ENCODE measurements around the gene SPATA2. TPM values are rescaled to one million over a fixed set of nuclear protein-coding genes. Genes with fewer than 3 reads are reported as not detected.

The SPATA2 gene
- total RNA-seq, 1 donor from 2014 or later = 4.7 TPM

GRCh38 chr20:49894073-49894470 lies 21.3 kb downstream of the SPATA2 start:
- no peak for DNase-seq (ENCODE audit: extremely low spot score in 2 of 2)
- Histone ChIP-seq H3K4me3 (no peak overlapping the region), H3K4me1 (no peaks in the 10 kb centered on the region), H3K27ac (no peak overlapping the region), H3K36me3 (no peaks in the 10 kb centered on the region), H3K9me3 (no peaks in the 10 kb centered on the region), H3K27me3 (no peaks in the 10 kb centered on the region)
- no peak for TF ChIP-seq CTCF (IDR thresholded peaks at IDR 0.05)
- no peak for TF ChIP-seq POLR2A (IDR thresholded peaks at IDR 0.05)
- no peak for TF ChIP-seq POLR2AphosphoS5 (IDR thresholded peaks at IDR 0.05; ENCODE audit: insufficient read depth in 1 of 2, low read depth in 1 of 2)
- intact Hi-C loops (cut with DNase I) = no loop called here

- DNase-seq (ENCODE audit: extremely low spot score in 2 of 2) = no peak
- TF ChIP-seq CTCF (IDR thresholded peaks at IDR 0.05) (no peak), POLR2A (IDR thresholded peaks at IDR 0.05) (no peak), POLR2AphosphoS5 (IDR thresholded peaks at IDR 0.05; ENCODE audit: insufficient read depth in 1 of 2, low read depth in 1 of 2) (no peak)
- intact Hi-C loops (cut with DNase I) = no loop called here
- Histone ChIP-seq H3K4me1 (peaks cover 1% of the 10 kb centered on the region), H3K27ac (no peak overlapping the region), H3K4me3 (no peak overlapping the region), H3K36me3 (no peaks in the 10 kb centered on the region), H3K9me3 (no peaks in the 10 kb centered on the region), H3K27me3 (no peaks in the 10 kb centered on the region)
Measured at GRCh38 chr20:49893242-49894072, 21.9 kb downstream of the SPATA2 start.

GRCh38 chr20:49892817-49893216 lies 22.5 kb downstream of the SPATA2 start:
- intact Hi-C loops (cut with DNase I) = no loop called here
- H3K27ac ChIP-seq = no peak overlapping the region
- H3K4me3 ChIP-seq = no peak overlapping the region
- no peak for DNase-seq (ENCODE audit: extremely low spot score in 2 of 2)
- H3K9me3 ChIP-seq = no peaks in the 10 kb centered on the region
- H3K27me3 ChIP-seq = no peaks in the 10 kb centered on the region
- no peak for TF ChIP-seq CTCF (IDR thresholded peaks at IDR 0.05)
- TF ChIP-seq POLR2A (IDR thresholded peaks at IDR 0.05) = no peak
- TF ChIP-seq POLR2AphosphoS5 (IDR thresholded peaks at IDR 0.05; ENCODE audit: insufficient read depth in 1 of 2, low read depth in 1 of 2) = no peak
- peaks cover 0 to 6% of the 10 kb centered on the region in 2 donors for H3K36me3 ChIP-seq
- peaks cover 8% of the 10 kb centered on the region for H3K4me1 ChIP-seq

GRCh38 chr20:49892260-49892659 lies 23.1 kb downstream of the SPATA2 start:
- Histone ChIP-seq H3K27ac (no peak overlapping the region), H3K4me1 (peaks cover 12% of the 10 kb centered on the region), H3K36me3 (peaks cover 0 to 11% of the 10 kb centered on the region in 2 donors), H3K4me3 (no peak overlapping the region), H3K9me3 (no peaks in the 10 kb centered on the region), H3K27me3 (no peaks in the 10 kb centered on the region)
- DNase-seq (ENCODE audit: extremely low spot score in 2 of 2) = no peak
- intact Hi-C loops (cut with DNase I) = no loop called here
- no peak for TF ChIP-seq POLR2A (IDR thresholded peaks at IDR 0.05)
- no peak for TF ChIP-seq POLR2AphosphoS5 (IDR thresholded peaks at IDR 0.05; ENCODE audit: insufficient read depth in 1 of 2, low read depth in 1 of 2)
- no peak for TF ChIP-seq CTCF (IDR thresholded peaks at IDR 0.05)

GRCh38 chr20:49891476-49892110 lies 23.7 kb downstream of the SPATA2 start:
- intact Hi-C loops (cut with DNase I) = no loop called here
- H3K27ac ChIP-seq = no peak overlapping the region
- H3K9me3 ChIP-seq = no peaks in the 10 kb centered on the region
- H3K4me1 ChIP-seq = peaks cover 12% of the 10 kb centered on the region
- no peaks in the 10 kb centered on the region for H3K27me3 ChIP-seq
- no peak for TF ChIP-seq POLR2A (IDR thresholded peaks at IDR 0.05)
- no peak for TF ChIP-seq POLR2AphosphoS5 (IDR thresholded peaks at IDR 0.05; ENCODE audit: insufficient read depth in 1 of 2, low read depth in 1 of 2)
- no peak for TF ChIP-seq CTCF (IDR thresholded peaks at IDR 0.05)
- DNase-seq (ENCODE audit: extremely low spot score in 2 of 2) = no peak
- peaks cover 0 to 12% of the 10 kb centered on the region in 2 donors for H3K36me3 ChIP-seq
- H3K4me3 ChIP-seq = no peak overlapping the region
